H9 (cell line): ENCODE results near the gene ARMC9. TPM values are rescaled to one million over a fixed set of nuclear protein-coding genes. Genes with fewer than 3 reads are reported as not detected.
A peak's percentile ranks its signal among the peaks of the same experiment; 100 is the strongest.

ENCODE experiments used
- DNase-seq: peaks from one replicate; pipeline ENCODE4 v3.0.0-alpha.2; 2017
- H2AFZ ChIP-seq: one replicate; pipeline ENCODE4 v1.6.1; 2013; ENCODE audit warnings: mild to moderate bottlenecking, low read length, control low read depth, moderate library complexity
- H2AK5ac ChIP-seq: 2 replicates; pipeline ENCODE4 v1.6.1; 2013; ENCODE audit warnings: low read length, control low read depth, mixed read lengths; ENCODE audit not compliant: insufficient read length
- H2BK120ac ChIP-seq: one replicate; pipeline ENCODE4 v1.6.1; 2013; ENCODE audit warnings: low read depth, mild to moderate bottlenecking, low read length, control low read depth, inconsistent platforms; ENCODE audit not compliant: poor library complexity, severe bottlenecking
- H2BK12ac ChIP-seq: 2 replicates; pipeline ENCODE4 v1.6.1; 2013; ENCODE audit warnings: low read length, control low read depth, mixed read lengths, low read depth; ENCODE audit not compliant: insufficient read length
- H2BK15ac ChIP-seq: 2 replicates; pipeline ENCODE4 v1.6.1; 2013; ENCODE audit warnings: low read depth, low read length, control low read depth
- H2BK20ac ChIP-seq: one replicate; pipeline ENCODE4 v1.6.1; 2013; ENCODE audit warnings: low read depth, mild to moderate bottlenecking, low read length, control low read depth, inconsistent platforms; ENCODE audit not compliant: poor library complexity, severe bottlenecking
- H2BK5ac ChIP-seq: 2 replicates; pipeline ENCODE4 v1.6.1; 2013; ENCODE audit warnings: low read length, control low read depth, mixed read lengths; ENCODE audit not compliant: insufficient read length
- H3K14ac ChIP-seq: 2 replicates; pipeline ENCODE4 v1.6.1; 2013; ENCODE audit warnings: low read length, control low read depth; ENCODE audit not compliant: insufficient read depth
- H3K18ac ChIP-seq: 2 replicates; pipeline ENCODE4 v1.6.1; 2013; ENCODE audit warnings: low read depth, mild to moderate bottlenecking, mixed read lengths, low read length, control low read depth; ENCODE audit not compliant: insufficient read length
- H3K23ac ChIP-seq: 2 replicates; pipeline ENCODE4 v1.6.1; 2013; ENCODE audit warnings: low read length, control low read depth, mixed read lengths, low read depth; ENCODE audit not compliant: insufficient read length
- H3K23me2 ChIP-seq: 2 replicates; pipeline ENCODE4 v1.6.1; 2013; ENCODE audit warnings: low read depth, mild to moderate bottlenecking, mixed read lengths, low read length, control low read depth; ENCODE audit not compliant: insufficient read length, poor library complexity, severe bottlenecking
- H3K27ac ChIP-seq: 2 replicates; pipeline ENCODE4 v1.5.1; 2013; ENCODE audit warnings: low read length, control low read depth, mixed read lengths, low read depth; ENCODE audit not compliant: insufficient read length
- H3K27me3 ChIP-seq: 2 replicates; pipeline ENCODE4 v1.6.1; 2013; ENCODE audit warnings: low read length, control low read depth, inconsistent platforms; ENCODE audit not compliant: insufficient read depth
- H3K4ac ChIP-seq: 2 replicates; pipeline ENCODE4 v1.6.1; 2013; ENCODE audit warnings: low read depth, mild to moderate bottlenecking, control low read depth, inconsistent platforms, low read length, moderate library complexity
- H3K4me1 ChIP-seq: 2 replicates; pipeline ENCODE4 v1.6.1; 2013; ENCODE audit warnings: low read length, control low read depth, inconsistent platforms; ENCODE audit not compliant: insufficient read depth
- H3K4me2 ChIP-seq: 2 replicates; pipeline ENCODE4 v1.6.1; 2013; ENCODE audit warnings: low read length, control low read depth, mixed read lengths; ENCODE audit not compliant: insufficient read length, insufficient read depth
- H3K56ac ChIP-seq: 2 replicates; pipeline ENCODE4 v1.6.1; 2013; ENCODE audit warnings: low read depth, mild to moderate bottlenecking, mixed read lengths, low read length, control low read depth; ENCODE audit not compliant: insufficient read length
- H3K79me1 ChIP-seq: 2 replicates; pipeline ENCODE4 v1.6.1; 2013; ENCODE audit warnings: low read depth, mild to moderate bottlenecking, moderate library complexity, low read length, control low read depth, inconsistent platforms; ENCODE audit not compliant: insufficient read depth, poor library complexity, severe bottlenecking
- H3K79me2 ChIP-seq: 2 replicates; pipeline ENCODE4 v1.6.1; 2013; ENCODE audit warnings: low read length, control low read depth, inconsistent platforms; ENCODE audit not compliant: insufficient read depth
- H3K9ac ChIP-seq: 2 replicates; pipeline ENCODE4 v1.6.1; 2013; ENCODE audit warnings: low read length, control low read depth, mixed read lengths; ENCODE audit not compliant: insufficient read length; ENCODE audit errors: extremely low read depth
- H3K9me3 ChIP-seq: one replicate; pipeline ENCODE4 v1.6.1; 2013; ENCODE audit warnings: low read depth, low read length, inconsistent platforms; ENCODE audit not compliant: control insufficient read depth
- H3T11ph ChIP-seq: one replicate; pipeline ENCODE4 v1.6.1; 2013; ENCODE audit warnings: mild to moderate bottlenecking, low read length, control low read depth, inconsistent platforms
- H4K20me1 ChIP-seq: one replicate; pipeline ENCODE4 v1.6.1; 2013; ENCODE audit not compliant: control insufficient read depth, insufficient read length, insufficient read depth
- H4K5ac ChIP-seq: 2 replicates; pipeline ENCODE4 v1.6.1; 2013; ENCODE audit warnings: low read depth, mild to moderate bottlenecking, mixed read lengths, low read length, control low read depth; ENCODE audit not compliant: insufficient read length
- H4K8ac ChIP-seq: replicated peaks from 2 replicates; pipeline ENCODE4 v1.6.1; 2013; ENCODE audit warnings: low read length, control low read depth, mixed read lengths, low read depth; ENCODE audit not compliant: insufficient read length
- H4K91ac ChIP-seq: 2 replicates; pipeline ENCODE4 v1.6.1; 2013; ENCODE audit warnings: low read depth, mild to moderate bottlenecking, moderate library complexity, mixed read lengths, low read length, control low read depth; ENCODE audit not compliant: insufficient read length
- H3K27ac Mint-ChIP-seq, 3 experiments: 2 replicates in 2 of 3; 3 replicates in 1 of 3; pipeline ENCODE4 v1.8.0; 2020 to 2021; ENCODE audit warnings: mixed read lengths in 3 of 3, mild to moderate bottlenecking in 1 of 3, moderate library complexity in 1 of 3
- H3K27me3 Mint-ChIP-seq: 2 replicates; pipeline ENCODE4 v1.8.0; 2021; ENCODE audit warnings: low read depth, mild to moderate bottlenecking, moderate library complexity, mixed read lengths
- H3K36me3 Mint-ChIP-seq, 3 experiments: 2 replicates in 2 of 3; 3 replicates in 1 of 3; pipeline ENCODE4 v1.8.0; 2020 to 2021; ENCODE audit warnings: low read depth in 3 of 3, mixed read lengths in 3 of 3; ENCODE audit not compliant: insufficient read depth in 1 of 3
- H3K4me1 Mint-ChIP-seq, 2 experiments: 2 replicates each; pipeline ENCODE4 v1.8.0; 2020; ENCODE audit warnings: mixed read lengths in 2 of 2
- H3K4me3 Mint-ChIP-seq, 2 experiments: 2 replicates in 1 of 2; 3 replicates in 1 of 2; pipeline ENCODE4 v1.8.0; 2020 to 2021; ENCODE audit warnings: mild to moderate bottlenecking in 2 of 2, mixed read lengths in 2 of 2, moderate library complexity in 1 of 2
- H3K9me3 Mint-ChIP-seq, 2 experiments: 2 replicates in 1 of 2; 3 replicates in 1 of 2; pipeline ENCODE4 v1.8.0; 2020; ENCODE audit warnings: mild to moderate bottlenecking in 2 of 2, mixed read lengths in 2 of 2, moderate library complexity in 1 of 2
- CTCF ChIP-seq: fragments of 200-600 bp; sonication (generic); conservative IDR thresholded peaks from 3 replicates; pipeline ENCODE4 v1.8.0; 2021; ENCODE audit warnings: antibody characterized with exemption, mild to moderate bottlenecking
- WGBS: extraction: QIAGEN DNeasy Blood & Tissue Kit; methylation state at CpG from one replicate; pipeline ENCODE4 v1.1.7; 2013; ENCODE audit warnings: missing lambda C conversion rate, low lambda C conversion rate, mixed read lengths; ENCODE audit not compliant: insufficient read length; ENCODE audit errors: extremely low coverage; 5-methylcytosine and 5-hydroxymethylcytosine counted together
- total RNA-seq: library from RNA; stranded (reverse); gene quantifications from 2 replicates; pipeline ENCODE4 v1.2.1, GENCODE V29; 2021

Gene ARMC9
- total RNA-seq, 1 experiment from 2014 or later = 37.6 TPM

DNA sequence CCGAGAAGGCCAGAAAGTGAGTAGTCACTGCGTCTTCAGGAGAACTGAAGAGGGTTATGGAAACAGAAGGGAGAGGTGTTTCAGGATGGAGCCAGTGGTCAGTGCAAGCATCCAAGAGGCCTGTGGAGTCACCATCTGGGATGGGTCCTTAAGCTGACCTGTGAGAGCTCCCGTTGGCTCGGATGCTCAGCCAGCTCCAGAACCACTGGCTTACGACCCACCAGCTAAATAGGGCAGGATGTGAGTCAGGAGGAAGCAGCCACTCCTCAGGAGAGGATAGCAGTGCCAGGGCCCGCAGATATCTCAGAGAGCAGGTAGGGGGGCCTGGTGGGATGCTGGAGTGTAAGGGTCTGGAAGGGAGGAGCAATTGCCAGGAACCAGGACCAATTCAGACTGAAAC, 134.0 kb downstream of the ARMC9 start:
- Histone ChIP-seq H3K9ac (no peak overlapping the region), H3K18ac (no peak overlapping the region), H3K27ac (no peak overlapping the region), H4K91ac (no peak overlapping the region), H3K9me3 (no peaks in the 10 kb centered on the region), H3T11ph (no peak overlapping the region), H2BK20ac (no peak overlapping the region), H3K14ac (no peak overlapping the region), H3K79me2 (no peaks in the 10 kb centered on the region), H3K23ac (no peak overlapping the region), H3K4me2 (no peak overlapping the region), H2BK15ac (no peak overlapping the region), H2AFZ (no peak overlapping the region), H3K56ac (no peak overlapping the region), H3K4me1 (no peaks in the 10 kb centered on the region; the same call in 1 of the 2 replicates), H3K27me3 (no peaks in the 10 kb centered on the region), H4K20me1 (no peaks in the 10 kb centered on the region), H3K79me1 (no peaks in the 10 kb centered on the region), H2BK12ac (no peak overlapping the region), H4K8ac (no peak overlapping the region), H2AK5ac (no peak overlapping the region), H3K23me2 (no peaks in the 10 kb centered on the region), H2BK120ac (no peak overlapping the region), H3K4ac (no peak overlapping the region), H2BK5ac (no peak overlapping the region), H4K5ac (no peak overlapping the region)
- DNase-seq = no peak
- Mint-ChIP-seq H3K36me3 (peaks cover 9 to 34% (median 27%) of the 10 kb centered on the region in 3 experiments; a peak in 6 of 7 replicates), H3K9me3 (no peaks in the 10 kb centered on the region), H3K27ac (peak overlapping the region in 1 of 3 experiments; percentile 24; a peak in 1 of 7 replicates), H3K4me3 (no peak overlapping the region), H3K4me1 (peaks cover 10 to 11% of the 10 kb centered on the region in 2 experiments), H3K27me3 (no peaks in the 10 kb centered on the region; the same call in 1 of the 2 replicates)
- no CpG with 5 or more reads among the region's 6 CpGs for WGBS
- TF ChIP-seq CTCF = no peak
